KBM-7 (cell line): Measurements from ENCODE around the gene ERAL1.
A peak's percentile ranks its signal among the peaks of the same experiment; 100 is the strongest.
"Not testable (repeated sequence)": the region's sequence is repeated elsewhere in the genome, so short reads cannot be mapped to it uniquely, and the experiment has no call there.

Experiments
- DNase-seq: peaks from one replicate; pipeline ENCODE4 v3.0.0-alpha.2; 2015
- in situ Hi-C: fragments of 300-500 bp; cut with MboI; formaldehyde crosslinking; loops from 2 replicates; pipeline ENCODE4 v1.14.3; 2020; ENCODE audit warnings: low sequenced_read_pairs, low pct_unique_long_range_greater_than_20kb, mixed read lengths

Gene ERAL1

DNA sequence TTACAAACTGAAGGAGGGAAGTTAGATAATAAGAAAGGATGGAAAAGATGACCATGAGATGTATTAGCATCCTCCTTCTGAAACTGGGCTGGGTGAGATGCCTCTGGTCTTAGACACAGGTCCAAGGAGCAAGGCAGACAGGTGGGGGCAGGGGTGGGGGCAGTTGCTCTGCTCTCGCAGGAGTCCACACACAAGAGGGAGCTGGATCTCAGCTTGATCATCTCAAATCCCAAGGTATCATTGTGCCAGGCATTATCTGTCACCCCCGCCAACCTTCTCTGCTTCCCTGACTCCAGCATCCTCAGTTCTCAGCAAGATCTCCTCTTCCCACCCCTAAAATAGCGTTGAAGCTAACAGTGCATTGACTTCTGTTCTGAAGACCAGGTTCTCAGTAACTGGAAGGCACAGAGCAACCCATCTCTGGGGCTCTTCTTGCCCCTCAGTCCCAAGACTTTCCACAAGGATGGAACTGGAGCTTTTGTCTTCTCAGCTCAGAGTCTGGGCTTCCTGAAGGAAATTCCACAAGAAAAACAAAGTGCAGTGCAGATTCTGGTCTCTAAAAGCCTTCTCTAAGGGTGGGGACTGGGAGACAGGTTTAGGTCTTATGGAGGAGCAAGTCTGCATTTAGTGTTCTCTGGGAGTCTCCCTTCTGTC, 41.1 kb downstream of the ERAL1 start:
- in situ Hi-C loops: no loop called here
- DNase-seq: no peak

- no peak for DNase-seq
Measured at GRCh38 chr17:28896491-28896883, 41.7 kb downstream of the ERAL1 start.

DNA sequence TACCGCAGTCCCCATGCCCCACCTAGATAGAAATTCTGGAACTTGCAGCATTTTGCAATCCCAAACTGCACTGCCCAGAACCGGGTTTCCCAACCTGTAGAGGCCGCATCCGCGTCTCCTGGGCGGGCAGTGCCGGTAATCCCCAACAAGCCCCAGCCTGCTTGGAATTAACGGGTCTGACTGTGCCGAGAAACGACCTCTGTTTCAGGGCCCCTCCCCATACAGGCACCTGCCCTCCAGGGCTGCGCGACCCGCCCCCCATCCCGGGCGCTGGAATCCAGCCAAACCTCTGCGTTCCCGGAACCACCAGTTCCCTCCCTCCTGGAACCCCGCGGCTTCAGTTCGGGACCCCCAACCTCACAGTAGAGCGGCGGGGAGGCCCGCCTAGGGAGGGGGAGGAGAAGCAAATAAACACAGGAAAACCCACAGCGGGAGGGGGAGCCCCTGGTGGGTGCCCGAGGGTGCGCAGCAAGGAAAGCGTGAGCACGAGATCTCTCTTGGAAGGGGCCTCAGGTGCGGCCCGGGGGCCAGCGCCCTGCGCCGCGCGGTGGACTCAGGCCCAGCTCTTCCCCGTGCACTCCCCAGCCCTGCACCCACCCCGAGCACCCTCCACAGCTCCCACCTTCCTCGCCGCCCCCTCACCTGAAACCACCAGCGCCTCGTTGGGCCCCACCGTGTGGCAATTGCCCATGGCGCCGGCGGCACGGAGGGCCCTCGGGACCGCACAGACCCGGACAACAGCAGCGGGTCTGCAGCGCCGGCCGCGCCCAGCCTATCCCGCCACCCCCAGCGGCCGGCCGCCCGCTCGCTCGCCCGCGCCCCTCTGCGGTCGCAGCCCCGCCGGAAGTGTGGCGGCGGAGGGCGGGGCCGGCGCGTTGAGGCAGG, 42.3 kb downstream of the ERAL1 start, which contains the start of gene FLOT2:
FLOT2 (minus strand) TSS at position 850 of the 885 bp plus-strand sequence; CDS start at position 691, 159 bp downstream.
- in situ Hi-C loops: no loop called here
- peak; percentile 58 for DNase-seq

More at GRCh38 chr17:28896491-28896883, 41.7 kb downstream of the ERAL1 start:
- in situ Hi-C loops: no loop called here

- in situ Hi-C loops: no loop called here
Measured at GRCh38 chr17:28897769-28898526, 43.1 kb downstream of the ERAL1 start.

GRCh38 chr17:28898527-28898955, 43.7 kb downstream of the ERAL1 start:
- in situ Hi-C loops: no loop called here
- no peak for DNase-seq

More at GRCh38 chr17:28897769-28898526, 43.1 kb downstream of the ERAL1 start:
- DNase-seq: peak; percentile 35

DNA sequence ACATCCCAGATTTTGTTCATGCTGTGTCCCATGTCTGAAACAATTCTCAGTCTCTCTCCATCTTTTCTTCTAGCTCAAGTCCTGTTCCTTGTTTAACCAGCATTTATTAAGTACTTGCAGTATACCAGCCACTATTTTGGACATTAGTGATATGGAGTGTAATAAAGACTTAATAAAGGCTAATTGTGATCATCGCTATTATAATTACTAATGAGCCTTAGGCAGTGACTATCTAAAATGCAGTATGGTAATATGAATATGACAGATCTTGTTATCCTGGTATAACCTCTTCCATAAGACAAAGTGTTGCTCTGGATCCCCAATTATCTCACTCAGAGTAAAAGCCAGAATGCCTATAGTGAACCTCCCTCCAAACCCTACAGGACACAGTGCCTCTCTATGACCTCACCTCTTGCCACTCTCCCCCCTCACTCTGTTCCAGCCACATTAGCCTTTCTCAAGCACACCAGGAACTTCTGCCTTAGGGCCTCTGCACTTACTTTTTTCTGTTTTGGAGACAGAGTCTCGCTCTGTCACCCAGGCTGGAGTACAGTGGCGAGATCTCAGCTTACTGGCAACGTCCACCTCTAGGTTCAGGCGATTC, 44.5 kb downstream of the ERAL1 start:
- no peak for DNase-seq
- in situ Hi-C loops: no loop called here

GRCh38 chr17:28900986-28901726, 46.3 kb downstream of the ERAL1 start:
- in situ Hi-C loops: no loop called here
- no peak for DNase-seq

DNA sequence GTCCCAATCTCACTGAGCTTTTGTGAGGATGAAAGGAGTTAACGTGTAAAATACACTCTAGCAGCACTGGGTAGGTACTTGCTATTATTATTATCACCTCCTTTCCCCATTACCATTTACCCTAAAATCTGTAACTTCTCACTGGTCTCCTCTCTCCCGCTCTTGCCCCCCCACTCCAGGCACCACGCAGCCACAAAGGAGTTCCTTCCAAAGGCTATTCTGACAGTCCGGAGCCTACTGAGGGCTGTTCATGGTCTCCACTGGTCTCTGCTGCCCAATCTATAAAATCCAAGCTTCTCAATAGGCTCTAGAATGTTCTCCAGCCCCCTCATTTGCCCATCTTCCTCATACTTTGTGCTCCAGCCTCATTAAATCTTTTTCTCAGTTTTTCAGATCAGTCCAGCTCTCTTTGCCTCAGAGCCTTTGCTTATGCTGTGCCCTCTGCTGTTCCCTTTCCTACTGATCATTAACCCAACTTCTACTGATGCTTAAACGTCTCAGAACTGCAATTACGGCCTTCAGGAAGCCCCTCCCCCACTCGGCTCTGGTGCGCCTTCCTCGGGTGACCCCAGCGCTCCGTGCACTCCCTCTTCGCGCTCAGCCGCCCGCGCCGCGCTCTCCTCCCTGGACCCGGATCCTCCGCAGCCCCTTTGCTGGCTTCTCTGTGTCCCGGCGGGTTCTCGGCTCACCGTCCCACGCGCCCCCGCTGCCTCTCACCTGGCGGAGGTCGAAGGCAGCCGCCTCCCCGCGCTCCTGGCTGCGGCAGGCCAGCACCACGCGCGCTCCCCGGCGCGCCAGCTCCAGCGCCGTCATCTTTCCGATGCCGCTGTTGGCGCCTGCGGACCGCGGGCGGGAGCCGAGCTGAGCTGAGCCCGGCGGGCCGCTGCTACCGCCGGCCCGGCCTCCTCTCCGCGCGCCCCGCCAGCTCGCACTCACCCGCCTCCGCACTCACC, 47.3 kb downstream of the ERAL1 start:
- in situ Hi-C loops: no loop called here
- peak; percentile 68 for DNase-seq

GRCh38 chr17:28902819-28903545, 48.2 kb downstream of the ERAL1 start, which contains the start of gene DHRS13:
TSS of gene DHRS13 (minus strand) at chr17:28903079. CDS start at chr17:28902944, 135 bp downstream.
- in situ Hi-C loops: no loop called here
- peak; percentile 98 for DNase-seq

DNA sequence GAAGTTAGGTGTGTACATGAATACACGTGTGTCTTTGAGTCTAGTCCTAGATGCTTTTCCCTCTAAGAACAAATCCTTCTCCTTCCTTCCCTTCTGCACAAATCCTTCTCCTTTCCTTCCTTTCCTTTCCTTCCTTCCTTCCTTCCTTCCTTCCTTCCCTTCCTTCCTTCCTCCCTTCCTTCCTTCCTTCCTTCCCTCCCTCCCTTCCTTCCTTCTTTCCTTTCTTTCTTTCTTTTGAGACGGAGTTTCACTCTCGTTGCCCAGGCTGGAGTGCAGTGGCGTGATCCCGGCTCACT, 48.7 kb downstream of the ERAL1 start:
- in situ Hi-C loops, DNase-seq: not testable (repeated sequence)

DNA sequence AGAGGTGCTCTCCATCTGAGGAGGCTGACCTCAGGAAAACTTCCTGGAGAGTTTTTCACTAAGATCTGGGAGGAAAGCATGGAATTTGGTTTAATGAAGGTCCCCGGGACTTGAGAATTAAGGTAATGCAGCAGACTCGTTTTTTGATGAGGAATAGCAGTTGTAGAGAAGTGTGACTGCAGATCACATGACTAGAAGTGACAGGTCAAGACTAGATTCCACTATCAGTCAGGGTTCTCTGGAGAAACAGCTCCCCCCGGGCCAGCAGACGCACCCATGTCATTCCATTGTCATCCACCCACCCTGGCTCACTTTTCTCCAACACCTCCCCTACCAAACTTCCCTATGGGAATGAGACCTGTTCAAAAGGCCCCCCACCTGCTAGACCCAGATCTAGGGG, 50.0 kb downstream of the ERAL1 start:
- DNase-seq: no peak
- in situ Hi-C loops: no loop called here

GRCh38 chr17:28906276-28906675, 51.5 kb downstream of the ERAL1 start:
- DNase-seq: no peak
- in situ Hi-C loops: no loop called here

- no peak for DNase-seq
- in situ Hi-C loops: no loop called here
Measured at GRCh38 chr17:28906706-28907438, 52.1 kb downstream of the ERAL1 start.

DNA sequence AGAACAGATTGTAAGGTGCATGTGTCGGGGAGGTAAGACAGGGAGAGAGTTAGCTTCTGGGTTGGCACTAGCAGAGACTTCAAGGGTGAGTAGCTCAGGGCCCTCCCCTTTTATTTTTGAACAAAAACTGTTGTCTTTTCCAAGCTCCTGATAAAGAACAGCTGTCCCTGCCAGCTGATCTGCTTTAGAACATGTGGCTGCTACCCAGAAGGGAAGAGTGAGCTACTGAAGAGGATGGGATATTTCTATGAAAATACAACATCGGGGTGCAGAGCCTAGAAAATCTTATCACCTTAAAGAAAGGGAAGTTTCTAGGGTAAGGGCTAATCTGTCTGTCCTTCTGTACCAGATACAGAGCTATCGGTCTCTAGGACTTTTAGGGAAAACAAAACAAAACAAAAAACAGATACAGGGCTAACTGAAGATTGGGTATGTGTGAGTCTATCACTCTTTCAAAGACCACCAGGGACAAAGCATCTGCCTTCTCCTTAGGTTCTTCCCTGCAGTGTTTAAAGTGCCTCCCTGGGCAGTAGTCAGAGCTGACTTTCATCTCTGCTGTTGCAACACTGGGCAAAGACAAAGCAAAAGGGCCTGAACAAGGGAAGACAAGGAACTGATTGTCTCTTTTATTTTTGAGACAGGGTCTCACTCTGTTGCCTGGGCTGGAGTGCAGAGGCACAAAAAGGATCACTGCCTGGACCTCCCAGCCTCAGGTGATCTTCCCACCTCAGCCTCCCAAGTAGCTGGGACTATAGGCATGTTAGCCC, 53.1 kb downstream of the ERAL1 start:
- in situ Hi-C loops: no loop called here
- no peak for DNase-seq

- DNase-seq: no peak
- in situ Hi-C loops: no loop called here
Measured at GRCh38 chr17:28908640-28909167, 53.9 kb downstream of the ERAL1 start.
